ENCODE measurements around the gene TAC4. TPM values are rescaled to one million over a fixed set of nuclear protein-coding genes. Genes with fewer than 3 reads are reported as not detected.

Gene TAC4
- total and polyA plus RNA-seq, 2 donors (not counting 1 experiment from before 2014, with no cell fraction given) = not detected

DNA sequence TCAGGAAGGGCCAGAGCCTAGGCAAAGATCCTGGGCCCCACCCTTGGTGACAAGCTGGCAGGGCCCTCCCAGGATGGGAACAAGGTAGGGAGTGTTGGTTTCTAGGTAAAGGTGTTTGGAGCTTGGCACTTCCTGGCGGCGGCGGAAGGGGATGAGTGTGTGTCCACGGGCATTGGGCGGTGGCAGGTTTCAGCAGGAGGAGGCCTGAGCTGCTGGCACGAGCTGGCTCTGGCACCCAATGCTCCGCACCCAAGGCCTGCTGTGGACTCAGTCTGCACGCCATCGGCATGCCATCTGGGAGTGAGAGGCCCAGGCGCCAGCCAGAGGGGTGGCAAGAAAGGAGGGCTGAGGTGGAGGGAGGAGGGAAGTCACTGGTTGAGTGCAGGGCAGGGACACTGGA is 46.9 kb upstream of the TAC4 start:
- Histone ChIP-seq H3K36me3 (replicated peaks in 1 of 2; ENCODE audit: control extremely low read depth in 1 of 2, control insufficient read depth in 1 of 2, extremely low read depth in 1 of 2, insufficient read depth in 2 of 2, low read length in 1 of 2) (no peaks in the 10 kb centered on the region), H3K9me3 (ENCODE audit: control extremely low read depth in 1 of 3, control insufficient read depth in 2 of 3, insufficient read depth in 1 of 3, low read length in 2 of 3) (no peaks in the 10 kb centered on the region), H3K27me3 (replicated peaks in 1 of 4; ENCODE audit: control extremely low read depth in 1 of 4, control insufficient read depth in 3 of 4, insufficient read depth in 4 of 4, low read length in 3 of 4) (peaks cover 0 to 64% (median 17%) of the 10 kb centered on the region in 4 experiments), H2AFZ (ENCODE audit: insufficient read depth, low read depth, low read length, poor library complexity, severe bottlenecking) (no peak overlapping the region), H3K4me2 (replicated peaks; ENCODE audit: low read depth, low read length, poor library complexity, severe bottlenecking) (no peak overlapping the region), H3K4me1 (ENCODE audit: control insufficient read depth in 2 of 2, insufficient read depth in 2 of 2, low read length in 2 of 2) (no peaks in the 10 kb centered on the region), H3K4me3 (ENCODE audit: control extremely low read depth in 1 of 5, extremely low read depth in 1 of 5, insufficient read depth in 1 of 5, low read depth in 2 of 5, low read length in 4 of 5) (no peak overlapping the region), H3K9ac (ENCODE audit: low read length) (no peak overlapping the region), H3K79me2 (ENCODE audit: control insufficient read depth, insufficient read depth, low read length) (no peaks in the 10 kb centered on the region), H4K20me1 (ENCODE audit: control insufficient read depth, insufficient read depth, low read length, poor library complexity, severe bottlenecking) (no peaks in the 10 kb centered on the region), H3K27ac (ENCODE audit: low read length in 2 of 2) (no peak overlapping the region)
- Mint-ChIP-seq H3K4me3 (no peak overlapping the region), H3K27me3 (peaks cover 63% of the 10 kb centered on the region), H3K27ac (no peak overlapping the region), H3K9me3 (ENCODE audit: insufficient read depth) (no peaks in the 10 kb centered on the region), H3K4me1 (no peaks in the 10 kb centered on the region)
- intact Hi-C loops (cut with micrococcal nuclease) = no loop called here
- no peak for TF ChIP-seq EZH2 (IDR thresholded peaks at IDR 0.05; ENCODE audit: borderline replicate concordance, insufficient read depth, low read depth, low read length, poor library complexity, severe bottlenecking)
- TF ChIP-seq CTCF (IDR thresholded peaks at IDR 0.05) = no peak
- 79% methylated on average over 10 of the region's 10 CpGs for WGBS (ENCODE audit: insufficient coverage)
- CTCF ChIA-PET = no interaction called here
- POLR2A ChIA-PET = no interaction called here
- no peak for DNase-seq
- no peak for ATAC-seq (ENCODE audit: low read depth)

GRCh38 chr17:49891694-49892389 is 44.0 kb upstream of the TAC4 start:
- Mint-ChIP-seq H3K4me1 (no peaks in the 10 kb centered on the region), H3K27me3 (peaks cover 58% of the 10 kb centered on the region), H3K9me3 (ENCODE audit: insufficient read depth) (no peaks in the 10 kb centered on the region), H3K27ac (no peak overlapping the region), H3K4me3 (no peak overlapping the region)
- H3K4me1 ChIP-seq (ENCODE audit: control insufficient read depth in 2 of 2, insufficient read depth in 2 of 2, low read length in 2 of 2) = no peaks in the 10 kb centered on the region
- no peaks in the 10 kb centered on the region for H4K20me1 ChIP-seq (ENCODE audit: control insufficient read depth, insufficient read depth, low read length, poor library complexity, severe bottlenecking)
- DNase-seq (no peak), ATAC-seq (ENCODE audit: low read depth) (no peak)
- no peaks in the 10 kb centered on the region for H3K79me2 ChIP-seq (ENCODE audit: control insufficient read depth, insufficient read depth, low read length)
- H3K4me3 ChIP-seq (ENCODE audit: control extremely low read depth in 1 of 5, extremely low read depth in 1 of 5, insufficient read depth in 1 of 5, low read depth in 2 of 5, low read length in 4 of 5) = no peak overlapping the region
- no peak overlapping the region for H3K9ac ChIP-seq (ENCODE audit: low read length)
- H3K27ac ChIP-seq (ENCODE audit: low read length in 2 of 2) = no peak overlapping the region
- H3K4me2 ChIP-seq (replicated peaks; ENCODE audit: low read depth, low read length, poor library complexity, severe bottlenecking) = no peak overlapping the region
- 71% methylated on average over 1 of the region's 10 CpGs for WGBS (ENCODE audit: insufficient coverage)
- intact Hi-C loops (cut with micrococcal nuclease) = no loop called here
- H3K27me3 ChIP-seq (replicated peaks in 1 of 4; ENCODE audit: control extremely low read depth in 1 of 4, control insufficient read depth in 3 of 4, insufficient read depth in 4 of 4, low read length in 3 of 4) = peaks cover 0 to 51% (median 11%) of the 10 kb centered on the region in 4 experiments
- POLR2A ChIA-PET = no interaction called here
- CTCF ChIA-PET = no interaction called here
- no peaks in the 10 kb centered on the region for H3K36me3 ChIP-seq (replicated peaks in 1 of 2; ENCODE audit: control extremely low read depth in 1 of 2, control insufficient read depth in 1 of 2, extremely low read depth in 1 of 2, insufficient read depth in 2 of 2, low read length in 1 of 2)
- no peaks in the 10 kb centered on the region for H3K9me3 ChIP-seq (ENCODE audit: control extremely low read depth in 1 of 3, control insufficient read depth in 2 of 3, insufficient read depth in 1 of 3, low read length in 2 of 3)
- TF ChIP-seq EZH2 (IDR thresholded peaks at IDR 0.05; ENCODE audit: borderline replicate concordance, insufficient read depth, low read depth, low read length, poor library complexity, severe bottlenecking) (no peak), CTCF (IDR thresholded peaks at IDR 0.05) (no peak)
- no peak overlapping the region for H2AFZ ChIP-seq (ENCODE audit: insufficient read depth, low read depth, low read length, poor library complexity, severe bottlenecking)

Measured in B cell (primary cell).